ENCODE results near the gene EPM2A.

EPM2A gene

DNA sequence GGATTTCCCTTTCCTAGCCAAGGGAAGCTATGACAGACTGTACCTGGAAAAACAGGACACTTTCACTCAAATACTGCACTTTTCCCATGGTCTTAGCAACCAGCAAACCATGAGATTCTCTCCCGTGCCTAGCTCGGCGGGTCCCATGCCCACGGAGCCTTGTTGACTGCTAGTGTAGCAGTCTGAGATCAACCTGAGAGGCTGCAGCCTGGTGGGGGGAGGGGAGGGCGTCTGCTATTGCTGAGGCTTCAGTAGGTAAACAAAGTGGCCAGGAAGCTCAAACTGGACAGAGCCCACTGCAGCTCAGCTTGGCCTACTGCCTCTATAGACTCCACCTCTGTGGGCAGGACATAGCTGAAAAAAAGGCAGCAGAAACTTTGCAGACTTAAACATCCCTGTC is 61.8 kb downstream of the EPM2A start:
- DNase-seq (ENCODE audit: low read depth): no peak

DNA sequence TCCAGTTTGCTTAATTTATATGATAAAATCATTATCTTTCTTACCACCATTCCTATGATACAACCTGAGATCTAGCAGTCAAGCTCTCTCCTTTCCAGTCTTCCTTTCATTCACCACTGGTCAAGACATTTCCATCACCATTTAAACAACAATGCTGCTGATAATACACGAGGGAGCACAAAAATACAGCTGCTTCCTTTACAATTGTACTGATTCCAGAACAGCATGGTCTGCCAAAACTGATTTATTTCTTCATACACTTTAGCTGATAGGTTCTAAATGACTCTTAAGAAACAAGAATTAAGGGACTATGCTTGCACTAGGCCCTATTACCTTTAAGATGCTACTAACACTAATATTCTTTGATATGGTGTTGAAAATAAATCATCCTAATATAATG is 65.0 kb downstream of the EPM2A start:
- DNase-seq (ENCODE audit: low read depth): no peak

DNA sequence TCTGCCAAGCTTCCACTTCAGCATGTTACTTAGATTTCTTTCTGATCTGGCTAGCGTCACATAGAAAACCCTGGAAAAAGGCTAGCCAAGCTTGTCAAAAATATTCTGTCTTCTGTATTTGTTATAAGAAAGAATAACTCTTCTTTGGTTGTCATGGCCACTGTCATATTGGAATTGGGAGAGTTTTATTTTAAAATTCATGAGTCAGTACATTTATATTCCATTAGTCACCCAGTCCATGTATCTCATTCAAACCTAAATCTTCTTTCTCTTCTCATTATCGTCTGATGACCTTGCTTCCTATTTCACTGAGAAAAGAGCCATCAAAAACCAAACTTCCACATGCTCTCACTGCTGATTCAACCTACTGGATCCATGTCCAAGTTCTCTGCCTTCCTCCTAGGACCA is 65.7 kb downstream of the EPM2A start:
- DNase-seq (ENCODE audit: low read depth): no peak

- no peak for DNase-seq (ENCODE audit: low read depth)
These were observed 66.5 kb downstream of the EPM2A start for GRCh38 chr6:145668844-145669243.

- DNase-seq (ENCODE audit: low read depth): no peak
These were observed 74.6 kb downstream of the EPM2A start for GRCh38 chr6:145660676-145661075.

DNA sequence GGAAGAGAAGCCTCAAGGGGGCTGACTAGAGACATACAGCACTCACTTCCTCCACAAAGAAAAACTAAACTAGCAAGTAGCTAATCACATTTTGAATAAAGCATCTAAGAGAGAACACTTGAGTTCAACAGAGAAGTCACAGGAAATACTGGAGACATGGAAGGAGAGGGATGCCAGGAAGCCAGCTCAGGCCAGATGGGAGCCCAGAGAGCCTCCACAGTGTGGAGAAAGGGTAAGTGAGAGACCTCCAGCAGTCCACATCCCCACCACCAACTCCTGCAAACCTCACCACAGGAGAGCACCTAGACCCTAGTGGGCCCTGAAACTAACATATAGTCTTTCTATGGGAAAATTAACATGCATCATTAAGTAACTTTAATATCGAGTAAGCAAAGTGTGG is 79.2 kb downstream of the EPM2A start:
- no peak for DNase-seq (ENCODE audit: low read depth)

DNA sequence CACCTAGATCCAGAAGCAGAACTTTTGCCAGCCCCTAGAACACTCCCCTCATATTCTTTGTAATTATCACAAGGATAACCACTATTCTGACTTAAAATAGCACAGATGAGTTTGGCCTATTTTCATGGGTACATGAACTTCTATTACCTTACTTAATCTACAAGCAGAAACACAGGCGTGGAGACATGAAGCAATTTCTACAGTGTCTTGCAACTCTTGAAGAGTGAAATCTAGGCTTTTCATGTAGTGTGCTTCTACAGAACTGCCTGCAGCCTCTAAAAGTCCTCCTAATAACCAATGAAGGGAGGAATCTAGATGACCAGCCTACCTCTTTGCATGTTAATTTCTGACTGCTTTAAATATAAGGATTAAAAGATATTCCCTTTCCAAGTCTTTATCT is 82.7 kb downstream of the EPM2A start:
- no peak for DNase-seq (ENCODE audit: low read depth)

DNA sequence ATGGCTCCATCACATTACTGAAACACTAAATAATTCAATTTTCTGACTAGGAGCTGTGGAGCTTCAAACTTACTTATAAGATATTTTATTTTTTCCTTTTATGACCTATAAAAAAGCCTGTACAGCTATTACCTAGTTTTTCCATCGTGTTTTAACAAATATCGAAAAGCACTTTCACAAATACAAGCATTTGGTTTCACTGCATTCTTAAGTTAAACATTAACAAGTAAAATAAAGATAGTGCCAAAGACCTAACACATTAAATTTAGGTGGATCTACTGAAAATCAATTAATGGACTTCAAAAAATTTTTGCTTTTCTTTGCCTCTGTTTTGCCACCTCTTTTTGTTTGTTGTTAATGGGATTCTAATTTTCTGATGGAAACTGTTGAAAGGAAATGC is 83.3 kb downstream of the EPM2A start:
- DNase-seq (ENCODE audit: low read depth): no peak

- DNase-seq (ENCODE audit: low read depth): no peak
These were observed 87.2 kb downstream of the EPM2A start for GRCh38 chr6:145648149-145648548.

DNA sequence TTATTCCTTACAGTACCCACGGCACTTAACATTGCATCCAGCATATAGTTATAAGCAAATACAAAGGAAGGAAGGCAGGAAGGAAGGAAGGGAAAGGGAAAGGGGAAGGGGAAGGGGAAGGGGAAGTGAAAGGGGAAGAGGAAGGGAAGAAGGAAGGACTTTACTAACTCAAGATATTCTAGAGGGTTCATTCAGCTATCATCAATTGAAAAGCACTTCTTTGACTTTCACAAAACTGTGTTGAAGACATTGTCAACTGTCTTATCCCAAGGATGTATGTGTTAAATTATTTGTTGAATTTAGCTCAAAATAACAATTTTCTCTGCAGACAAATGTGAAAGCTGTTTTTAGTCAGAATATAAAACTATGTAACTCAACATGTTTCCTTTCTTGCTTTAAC is 87.7 kb downstream of the EPM2A start:
- no peak for DNase-seq (ENCODE audit: low read depth)

DNA sequence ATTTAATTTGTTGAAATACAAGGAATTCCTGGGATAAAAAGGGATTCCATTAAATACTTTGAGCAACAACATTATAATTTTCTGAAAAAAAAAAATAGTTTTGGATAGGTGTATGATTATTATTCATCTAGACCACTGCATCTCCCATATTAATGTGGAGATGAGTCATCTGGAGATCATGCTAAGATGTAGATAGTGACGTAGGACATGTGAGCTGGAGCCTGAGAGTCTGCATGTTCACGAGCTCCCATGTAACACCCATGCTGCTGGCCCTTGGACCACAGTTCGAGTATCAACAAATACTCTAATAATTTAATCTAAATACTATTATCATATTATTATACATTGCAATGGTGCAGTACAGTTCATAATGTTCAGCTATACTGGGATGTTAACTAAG is 91.6 kb downstream of the EPM2A start:
- no peak for DNase-seq (ENCODE audit: low read depth)

DNA sequence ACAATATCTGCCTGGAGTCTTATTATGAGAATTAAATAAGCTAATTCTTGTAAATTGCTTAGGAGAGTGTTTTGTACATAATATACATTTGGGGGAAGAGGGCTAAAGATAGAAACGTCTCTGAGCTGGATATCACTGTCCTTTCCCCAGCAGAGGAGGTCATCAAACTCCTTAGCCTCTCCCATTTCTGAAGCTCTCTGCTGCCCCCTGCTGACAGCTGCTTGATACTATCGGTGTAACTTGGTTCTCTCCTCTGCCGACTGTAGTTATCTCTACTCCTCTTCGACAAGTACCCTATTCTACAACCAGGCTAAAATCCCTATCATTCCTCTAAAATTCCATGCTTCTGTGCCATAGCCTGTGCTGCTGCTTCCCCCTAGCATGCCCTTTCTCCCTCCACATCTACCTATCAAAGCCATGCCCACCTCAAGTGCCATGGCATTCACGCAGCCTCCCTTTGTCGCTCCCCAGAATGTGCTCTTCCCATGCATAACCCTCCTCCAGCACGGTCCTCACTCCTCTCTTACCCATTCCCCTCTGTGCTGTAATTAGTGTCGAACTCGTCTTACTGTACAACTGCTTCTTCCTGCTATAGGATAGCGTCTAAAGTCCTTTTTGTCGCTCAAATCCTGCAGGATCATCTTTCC is 101.2 kb downstream of the EPM2A start:
- peak; percentile 72 for DNase-seq (ENCODE audit: low read depth)

GRCh38 chr6:145632971-145633370 is 102.3 kb downstream of the EPM2A start:
- DNase-seq (ENCODE audit: low read depth): no peak

DNA sequence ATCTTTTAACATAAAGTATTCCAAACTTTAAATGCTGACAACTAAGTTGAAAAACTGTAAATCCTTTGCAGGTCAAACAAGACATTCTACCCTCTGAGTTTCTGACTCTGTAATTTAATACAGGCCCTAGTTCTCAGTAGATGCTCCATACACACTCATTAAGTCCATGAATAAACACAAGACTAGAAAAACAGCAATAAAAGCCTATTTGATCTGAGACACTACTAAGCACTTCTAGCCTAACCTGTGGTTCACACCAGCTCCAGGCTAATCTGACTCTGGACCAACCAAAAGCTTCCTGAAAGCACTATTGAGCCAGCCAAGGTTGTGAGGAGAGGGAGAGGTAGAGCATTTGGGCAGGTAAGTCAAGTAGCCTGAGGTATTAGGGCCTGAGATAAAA is 103.9 kb downstream of the EPM2A start:
- no peak for DNase-seq (ENCODE audit: low read depth)

DNA sequence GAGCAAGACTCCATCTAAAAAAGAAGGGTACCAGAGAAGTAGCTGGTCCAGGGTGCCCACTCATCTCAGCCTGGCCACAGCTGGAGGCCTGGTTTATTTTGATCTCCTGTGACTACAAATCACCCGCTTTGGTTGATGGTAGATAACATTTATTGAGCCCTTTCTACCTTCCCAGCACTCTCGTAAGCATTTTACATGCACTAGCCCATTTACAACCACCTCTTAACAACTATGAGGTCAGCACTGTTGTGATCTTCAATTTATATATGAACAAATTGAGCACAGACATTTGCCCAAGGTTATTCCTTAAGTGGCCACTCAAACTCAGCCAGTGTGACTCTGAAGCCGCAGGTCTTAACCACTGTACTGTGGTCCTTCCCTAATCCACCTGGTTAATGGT is 104.7 kb downstream of the EPM2A start:
- DNase-seq (ENCODE audit: low read depth): no peak

- DNase-seq (ENCODE audit: low read depth): no peak
These were observed 105.8 kb downstream of the EPM2A start for GRCh38 chr6:145629478-145629877.

DNA sequence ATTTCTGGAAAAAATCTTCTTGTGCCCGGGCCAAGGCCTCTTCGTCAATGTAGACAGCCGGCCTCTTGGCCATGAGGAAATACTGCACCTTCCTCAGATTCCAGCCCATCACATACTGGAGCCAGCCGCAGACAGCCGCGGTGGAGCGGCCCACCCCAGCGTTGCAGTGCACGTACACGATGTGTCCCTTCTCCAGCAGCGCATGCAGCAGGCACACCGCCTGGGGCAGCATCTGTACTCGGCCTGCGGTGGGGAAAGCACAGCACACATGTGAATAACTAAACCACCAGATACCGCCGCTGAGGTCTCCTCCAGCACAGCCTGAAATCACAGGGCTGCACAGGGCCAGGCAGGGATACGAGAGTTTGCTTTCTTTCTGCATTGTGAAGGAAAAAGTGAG is 107.9 kb downstream of the EPM2A start:
- no peak for DNase-seq (ENCODE audit: low read depth)

- DNase-seq (ENCODE audit: low read depth): no peak
These were observed 108.5 kb downstream of the EPM2A start for GRCh38 chr6:145626857-145627256.

GRCh38 chr6:145623231-145623630 is 112.1 kb downstream of the EPM2A start:
- no peak for DNase-seq (ENCODE audit: low read depth)

DNA sequence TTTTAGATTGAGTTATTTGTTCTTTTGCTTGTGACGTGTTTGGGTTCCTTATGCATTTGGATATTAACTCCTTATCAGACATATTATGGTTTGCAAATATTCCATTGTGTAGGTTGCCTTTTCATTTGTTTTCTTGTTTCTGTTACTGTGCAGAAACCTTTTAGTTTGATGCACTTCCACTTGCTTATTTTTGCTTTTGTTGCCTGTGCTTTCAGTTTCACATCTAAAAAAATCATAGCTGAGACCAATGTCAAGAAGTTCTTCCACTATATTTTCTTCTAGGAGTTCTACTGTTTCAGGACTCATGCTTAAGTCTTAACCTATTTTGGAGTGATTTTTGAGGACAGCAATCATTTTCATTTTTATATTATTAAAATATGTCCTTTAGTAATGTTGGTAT is 113.5 kb downstream of the EPM2A start:
- DNase-seq (ENCODE audit: low read depth): no peak

DNA sequence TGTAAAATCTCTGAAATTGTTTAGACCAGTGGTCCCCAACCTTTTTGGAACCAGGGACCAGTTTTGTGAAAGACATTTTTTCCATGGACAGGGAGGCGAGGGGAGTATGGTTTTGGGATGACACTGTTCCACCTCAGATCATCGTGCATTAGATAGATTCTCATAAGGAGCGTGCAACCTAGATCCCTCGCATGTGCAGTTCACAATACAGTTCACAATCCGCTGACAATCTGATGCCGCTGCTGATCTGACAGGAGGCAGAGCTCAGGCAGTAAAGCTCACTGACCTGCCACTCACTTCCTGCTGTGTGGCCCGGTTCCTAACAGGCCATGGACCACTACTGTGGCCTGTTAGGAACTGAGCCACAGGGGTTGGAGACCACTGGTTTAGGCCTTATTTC is 115.2 kb downstream of the EPM2A start:
- no peak for DNase-seq (ENCODE audit: low read depth)

GRCh38 chr6:145609521-145609920 is 125.8 kb downstream of the EPM2A start:
- no peak for DNase-seq (ENCODE audit: low read depth)

- DNase-seq (ENCODE audit: low read depth): no peak
These were observed 126.5 kb downstream of the EPM2A start for GRCh38 chr6:145608850-145609249.

- no peak for DNase-seq (ENCODE audit: low read depth)
These were observed 131.3 kb downstream of the EPM2A start for GRCh38 chr6:145603991-145604390.

GRCh38 chr6:145603424-145603833 is 131.9 kb downstream of the EPM2A start:
- DNase-seq (ENCODE audit: low read depth): no peak

Data from CMK (cell line).